ENCODE results near the gene ZNF160.
"Not testable (repeated sequence)": the region's sequence is repeated elsewhere in the genome, so short reads cannot be mapped to it uniquely, and the experiment has no call there.

ZNF160 gene

DNA sequence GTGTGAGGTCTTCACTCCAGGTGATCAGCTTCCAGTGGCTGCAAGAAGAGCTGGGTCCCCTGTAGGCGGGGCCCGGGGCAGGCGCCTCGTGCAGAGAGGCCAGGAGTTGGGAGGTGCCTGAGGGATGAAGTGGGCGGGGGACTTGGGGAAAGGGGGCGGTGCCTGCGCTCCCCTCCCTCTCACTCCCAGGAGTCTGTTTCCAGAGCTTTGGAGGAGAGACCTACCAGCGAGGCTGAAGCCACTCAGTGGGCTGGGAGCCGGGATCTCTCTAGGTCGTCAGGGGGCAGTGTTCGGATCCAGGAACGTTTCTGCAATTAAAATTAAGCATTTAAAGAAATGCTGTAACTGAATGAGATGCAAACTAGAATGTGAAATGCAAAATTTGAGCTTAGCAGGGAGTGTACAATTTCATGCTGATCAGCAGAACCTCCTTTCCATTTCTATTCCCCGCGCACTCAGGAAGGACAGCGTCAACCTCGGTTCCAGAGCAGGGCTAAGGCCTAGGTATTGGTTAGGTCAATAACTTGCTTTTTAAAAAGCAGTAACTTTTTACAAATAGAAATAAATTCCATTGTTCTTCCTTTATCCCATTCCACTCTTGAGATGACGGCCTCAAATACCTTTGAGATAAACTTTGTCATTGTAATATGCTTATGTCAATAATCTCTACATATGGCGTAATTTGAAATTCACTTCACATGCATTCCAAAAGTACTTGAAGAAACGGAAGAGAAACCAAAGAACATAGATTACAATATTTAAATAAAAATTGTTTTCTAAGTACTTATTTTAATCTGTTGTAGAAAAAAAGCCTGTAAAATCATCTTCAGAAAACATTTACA is 11.6 kb downstream of the ZNF160 start:
- no peak for DNase-seq

DNA sequence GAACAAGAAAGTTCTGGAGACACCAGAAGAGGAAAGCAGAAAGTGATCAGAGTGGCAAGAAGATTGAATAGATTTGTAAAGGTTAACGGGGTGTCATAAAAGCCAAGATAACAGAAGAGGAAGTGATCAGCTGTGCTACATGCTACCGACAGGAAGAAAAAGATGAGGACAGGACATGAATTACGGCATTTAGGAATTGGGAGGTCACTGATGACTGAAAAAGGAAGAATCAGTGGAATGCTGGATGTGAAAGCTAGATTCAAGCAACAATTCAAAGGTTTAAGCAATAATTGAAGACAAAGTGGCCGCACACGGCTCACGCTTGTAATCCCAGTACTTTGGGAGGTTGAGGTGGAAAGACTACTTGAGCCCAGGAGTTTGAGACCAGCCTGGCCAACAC is 15.1 kb downstream of the ZNF160 start:
- DNase-seq = no peak

DNA sequence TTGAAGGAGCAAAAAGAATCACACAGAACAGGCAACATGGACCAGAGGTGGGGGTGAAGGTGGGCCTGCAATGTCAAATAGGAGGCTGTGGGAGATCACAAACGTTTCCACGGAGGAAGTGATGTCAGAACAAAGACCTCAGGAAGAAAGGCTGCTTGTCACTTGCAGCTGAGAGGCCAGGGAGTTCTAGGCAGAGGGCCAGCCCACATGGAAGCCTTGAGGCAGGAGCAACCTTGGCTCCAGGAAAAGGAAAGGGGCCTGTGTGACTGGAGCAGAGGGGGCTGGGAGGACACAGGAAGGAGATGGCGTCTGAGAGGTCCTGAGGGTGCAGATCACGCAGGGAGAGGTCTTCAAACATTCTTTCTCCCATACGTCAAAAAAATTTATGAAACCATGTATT is 16.3 kb downstream of the ZNF160 start:
- DNase-seq = no peak

DNA sequence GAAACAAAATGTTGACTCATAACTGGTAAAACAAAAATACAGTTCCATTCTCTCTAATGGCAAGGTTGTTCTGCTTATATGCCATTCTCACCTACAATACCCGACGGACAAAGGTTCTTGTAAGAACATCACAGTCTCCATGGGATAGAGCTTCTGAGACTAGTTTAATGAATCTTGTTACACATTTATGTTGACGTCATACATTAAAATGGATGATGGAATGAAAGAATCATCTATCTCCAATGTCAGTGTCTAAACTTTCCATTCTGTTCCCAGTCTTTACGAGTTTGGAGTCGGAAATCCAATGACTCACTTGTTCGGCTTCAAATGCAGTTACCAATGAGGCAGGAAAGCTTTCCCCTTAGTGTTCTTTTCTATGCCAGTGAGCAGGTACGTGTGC is 17.7 kb downstream of the ZNF160 start:
- DNase-seq = no peak

DNA sequence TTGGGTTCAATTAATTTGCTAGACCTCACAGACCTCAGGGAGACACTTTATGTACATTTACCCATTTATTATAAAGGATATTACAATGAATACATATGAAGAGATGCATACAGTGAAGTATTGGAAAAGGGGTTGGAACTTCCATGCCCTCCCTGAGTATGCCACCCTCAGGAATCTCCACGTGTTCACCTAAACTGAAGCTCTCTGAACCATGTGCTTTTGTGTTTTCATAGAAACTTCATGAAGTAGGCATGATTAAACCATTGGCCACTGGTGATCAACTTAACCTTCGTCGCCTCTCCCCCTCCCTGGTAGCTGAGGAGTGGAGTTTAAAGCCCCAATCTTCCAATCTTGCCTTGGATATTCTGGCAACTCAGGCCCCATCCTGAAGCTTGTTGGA is 20.3 kb downstream of the ZNF160 start:
- DNase-seq = no peak

DNA sequence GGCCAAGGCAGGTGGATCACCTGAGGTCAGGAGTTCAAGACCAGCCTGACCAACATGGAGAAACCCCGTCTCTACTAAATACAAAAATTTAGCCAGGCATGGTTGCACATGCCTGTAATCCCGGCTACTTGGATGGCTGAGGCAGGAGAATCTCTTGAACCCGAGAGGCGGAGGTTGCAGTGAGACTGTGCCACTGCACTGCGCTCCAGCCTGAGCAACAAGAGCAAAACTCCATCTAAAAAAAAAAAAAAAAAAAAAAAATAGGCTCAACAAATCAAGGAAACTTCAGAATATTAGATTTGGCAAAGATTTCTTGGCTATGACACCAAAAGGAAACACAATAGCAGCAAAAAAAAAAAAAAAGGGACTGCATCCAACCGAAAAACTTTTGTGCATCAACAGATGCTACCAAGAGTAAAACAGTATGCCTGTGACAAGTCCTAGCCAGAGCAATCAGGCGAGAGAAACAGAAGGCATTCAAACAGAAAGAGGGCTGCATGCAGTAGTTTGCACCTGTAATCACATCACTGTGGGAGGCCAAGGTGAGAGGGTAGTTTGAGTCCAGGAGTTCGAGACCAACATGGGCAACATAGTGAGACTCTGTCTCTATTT is 23.8 kb downstream of the ZNF160 start:
- no peak for DNase-seq

DNA sequence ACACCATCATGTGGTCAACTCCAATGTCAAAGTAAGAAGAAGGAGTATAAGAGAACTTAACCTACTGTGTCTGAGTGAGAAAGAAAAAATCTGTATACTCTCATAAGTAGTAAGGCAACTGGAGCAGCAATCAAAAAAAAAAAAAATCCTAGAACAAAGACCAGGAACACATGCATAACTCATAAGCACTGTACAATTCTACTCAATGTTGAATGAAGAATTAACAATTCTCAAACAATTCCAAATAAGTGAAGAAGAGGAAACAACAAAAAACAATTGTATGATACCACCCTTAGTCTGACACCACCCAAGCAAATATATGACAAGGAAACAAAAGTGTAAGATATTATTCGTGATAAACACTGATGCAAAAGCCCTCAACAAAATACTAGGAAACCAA is 24.6 kb downstream of the ZNF160 start:
- DNase-seq = no peak

DNA sequence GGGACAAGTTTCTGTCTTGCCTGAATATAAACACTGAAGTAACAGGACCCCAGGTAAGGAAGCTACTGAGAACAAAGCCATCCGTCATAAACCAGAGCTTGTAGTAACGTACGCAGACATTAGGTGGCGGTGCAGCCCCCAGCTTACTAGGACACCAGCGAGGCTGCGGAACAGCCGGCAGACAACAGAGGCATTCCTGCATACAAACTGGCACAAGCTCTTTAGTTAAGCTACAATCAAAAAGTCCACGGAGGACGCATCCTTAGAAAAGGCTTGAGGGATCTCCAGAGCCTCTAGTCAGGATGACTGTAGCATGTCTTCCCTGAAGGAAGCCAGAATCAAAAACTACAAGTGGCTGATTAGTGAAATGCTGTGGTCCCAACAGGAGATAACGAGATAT is 26.2 kb downstream of the ZNF160 start:
- no peak for DNase-seq

DNA sequence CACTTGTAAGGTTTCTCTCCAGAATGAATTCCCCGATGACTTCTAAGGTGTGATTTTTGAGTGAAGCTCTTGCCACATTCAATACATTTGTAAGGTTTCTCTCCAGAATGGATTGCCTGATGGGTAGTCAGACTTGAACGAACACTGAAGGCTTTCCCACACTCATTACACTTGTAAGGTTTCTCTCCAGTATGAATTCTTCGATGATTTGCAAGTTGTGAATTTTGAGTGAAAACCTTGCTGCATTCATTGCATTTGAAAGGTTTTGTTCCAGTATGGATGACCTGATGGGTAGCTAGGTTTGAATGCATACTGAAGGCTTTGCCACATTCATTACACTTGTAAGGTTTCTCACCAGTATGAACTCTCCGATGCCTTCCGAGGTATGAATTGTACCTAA is 34.4 kb downstream of the ZNF160 start:
- DNase-seq = no peak

DNA sequence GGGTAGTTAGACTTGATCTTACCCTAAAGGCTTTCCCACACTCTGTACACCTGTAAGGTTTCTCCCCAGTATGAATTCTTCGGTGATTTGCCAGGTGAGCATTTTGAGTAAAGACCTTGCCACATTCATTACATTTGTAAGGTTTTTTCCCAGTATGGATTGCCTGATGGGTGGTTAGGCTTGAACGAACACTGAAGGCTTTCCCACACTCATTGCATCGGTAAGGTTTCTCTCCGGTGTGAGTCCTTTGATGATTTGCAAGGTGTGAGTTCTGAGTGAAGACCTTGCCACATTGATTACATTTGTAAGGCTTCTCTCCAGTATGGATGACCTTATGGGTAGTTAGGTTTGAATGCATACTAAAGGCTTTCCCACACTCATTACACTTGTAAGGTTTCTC is 35.0 kb downstream of the ZNF160 start:
- no peak for DNase-seq

DNA sequence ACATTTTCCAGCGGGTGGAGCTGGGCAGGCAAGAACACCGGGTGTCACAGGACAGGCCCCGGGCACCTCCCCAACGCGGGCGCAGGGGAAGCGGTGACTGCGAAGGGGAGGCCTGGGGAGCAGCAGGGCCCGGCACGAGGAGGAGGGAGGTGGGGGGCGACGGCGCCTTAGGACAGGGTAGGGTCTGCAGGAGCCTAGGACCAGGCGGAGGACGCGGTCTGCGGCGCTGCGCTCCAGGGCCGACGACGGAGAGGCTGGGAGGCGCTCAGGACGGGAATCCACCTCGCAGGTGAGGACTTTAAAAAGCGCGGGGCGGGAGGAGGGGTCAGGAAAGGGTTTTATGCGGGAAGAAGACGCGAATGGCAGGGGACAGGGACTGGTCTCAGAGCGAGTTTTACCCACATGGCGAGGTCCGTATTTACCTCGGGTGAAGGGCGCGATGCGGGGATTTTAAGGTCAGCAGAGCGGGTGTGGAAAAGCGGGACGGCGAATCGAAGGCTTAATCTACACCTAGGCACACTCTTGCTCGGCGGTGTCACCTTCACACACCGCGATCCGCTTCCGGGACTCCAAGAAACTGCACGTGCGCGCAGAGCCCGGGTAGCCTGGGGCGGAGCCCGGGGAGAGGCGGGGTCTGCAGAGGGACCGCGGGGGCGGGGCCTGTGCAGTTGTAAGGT is 45.2 kb downstream of the ZNF160 start:
- DNase-seq = peak; percentile 30

DNA sequence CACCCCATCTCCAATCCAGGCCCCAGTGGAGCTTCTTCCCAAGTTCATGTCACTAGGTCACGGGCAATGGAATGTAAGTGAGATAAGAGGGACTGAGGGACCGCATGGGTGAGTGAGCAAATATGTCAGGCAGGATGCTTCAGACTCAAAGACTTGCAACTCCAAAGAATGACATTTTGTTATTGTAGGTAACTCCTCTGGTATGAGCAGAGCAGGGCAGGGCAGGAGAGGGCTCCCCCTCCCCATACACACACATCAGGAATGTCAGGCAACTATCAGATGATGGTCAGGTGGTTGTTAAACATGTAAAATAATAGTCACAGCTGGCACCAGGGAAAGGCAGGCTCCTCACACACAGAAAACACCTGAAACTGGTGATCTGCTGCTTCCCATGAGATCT is 48.1 kb downstream of the ZNF160 start:
- no peak for DNase-seq

DNA sequence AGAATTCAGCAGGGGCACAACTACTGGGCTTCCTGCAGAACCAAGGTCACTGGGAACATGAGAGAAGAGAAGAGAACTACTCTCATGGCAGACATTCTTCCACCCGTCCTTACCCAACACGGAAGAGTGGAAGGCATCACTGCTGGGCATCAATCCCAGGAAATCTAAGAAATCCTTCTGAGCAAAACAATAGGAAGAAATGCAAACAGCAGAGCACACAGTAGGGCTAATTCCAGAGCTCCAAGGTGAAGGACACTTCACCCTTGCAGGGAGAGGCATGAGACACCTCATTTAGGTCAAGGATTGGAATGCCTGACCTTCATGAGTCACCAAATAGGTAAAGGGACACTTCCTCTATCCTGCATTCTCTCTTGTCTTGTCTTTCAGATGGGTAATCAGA is 55.8 kb downstream of the ZNF160 start:
- DNase-seq = no peak

DNA sequence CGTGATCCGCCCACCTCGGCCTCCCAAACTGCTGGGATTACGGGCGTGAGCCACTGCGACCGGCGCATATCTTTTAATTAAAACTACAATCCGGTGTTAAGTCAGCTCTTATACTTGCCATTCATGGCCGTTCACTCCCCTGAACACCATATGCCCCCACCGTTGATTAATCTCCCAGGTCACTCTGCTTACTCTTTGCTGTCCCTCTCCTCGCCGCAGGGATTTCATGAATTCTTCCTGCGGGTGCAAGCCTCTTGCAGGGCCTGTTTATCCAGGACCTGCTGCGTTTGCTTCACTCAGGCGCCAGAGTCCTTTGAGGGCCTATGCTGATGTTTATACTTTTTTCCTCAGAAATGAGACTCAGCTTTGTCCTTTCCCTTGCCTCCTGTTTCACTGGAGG is 57.7 kb downstream of the ZNF160 start:
- DNase-seq = no peak

DNA sequence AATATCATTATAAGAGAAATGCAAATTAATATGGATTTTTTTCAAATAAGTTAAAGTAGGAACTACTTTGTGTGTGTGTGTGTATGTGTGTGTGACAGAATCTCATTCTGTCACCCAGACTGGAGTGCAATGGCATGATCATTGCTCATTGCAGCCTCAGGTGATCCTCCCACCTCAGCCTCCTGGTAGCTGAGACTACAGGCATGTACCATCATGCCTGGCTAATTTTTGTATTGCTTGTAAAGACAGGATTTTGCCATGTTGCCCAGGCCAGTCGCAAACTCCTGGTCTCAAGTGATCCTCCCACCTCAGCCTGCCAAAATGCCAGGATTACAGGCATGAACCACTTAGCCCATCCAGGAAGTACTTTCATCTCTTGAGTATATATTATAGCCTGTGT is 61.9 kb downstream of the ZNF160 start:
- DNase-seq = no peak

DNA sequence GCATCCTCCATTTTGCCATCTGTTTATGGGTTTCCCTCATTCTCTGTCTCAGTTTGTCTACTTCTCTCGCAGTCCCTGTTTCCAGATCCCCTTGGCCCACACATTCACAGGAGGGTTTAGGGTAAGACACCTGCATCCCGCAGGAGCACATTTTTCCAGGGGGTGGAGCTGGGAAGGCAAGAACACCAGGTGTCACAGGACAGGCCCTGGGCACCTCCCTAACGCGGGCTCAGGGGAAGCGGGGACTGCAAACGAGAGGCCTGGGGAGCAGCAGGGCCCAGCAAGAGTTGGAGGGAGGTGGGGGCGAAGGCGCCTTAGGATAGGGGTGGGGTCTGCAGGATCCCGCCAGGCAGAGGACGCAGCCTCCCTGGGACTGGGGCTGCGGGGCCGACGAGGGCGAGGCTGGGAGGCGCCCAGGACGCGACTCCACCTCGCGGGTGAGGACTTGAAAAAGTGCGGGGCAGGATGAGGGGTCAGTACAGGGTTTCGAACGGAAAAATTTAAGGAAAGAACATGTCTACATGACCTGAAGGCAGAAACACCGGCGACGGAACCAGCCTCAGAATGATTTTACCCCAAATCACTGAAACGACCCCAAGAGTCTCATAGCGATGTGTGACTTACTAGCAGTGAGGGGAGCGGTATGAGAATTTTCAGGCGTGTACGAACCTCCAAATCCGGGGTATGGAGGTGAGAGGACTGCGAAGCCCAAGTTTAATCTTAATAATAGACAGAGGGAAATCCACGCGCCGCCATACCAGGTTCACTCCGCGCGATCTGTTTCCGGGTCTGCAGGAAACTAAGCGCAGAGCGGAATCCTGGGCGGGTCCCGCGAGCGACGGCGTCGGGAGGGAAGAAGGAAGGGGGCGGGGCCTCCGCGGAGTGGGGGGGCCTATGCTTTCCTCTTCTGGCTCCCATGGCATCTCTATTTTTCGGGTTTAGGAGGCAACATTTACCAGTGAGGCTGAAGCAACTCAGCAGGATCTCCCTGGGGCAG is 65.8 kb downstream of the ZNF160 start:
- DNase-seq = no peak

DNA sequence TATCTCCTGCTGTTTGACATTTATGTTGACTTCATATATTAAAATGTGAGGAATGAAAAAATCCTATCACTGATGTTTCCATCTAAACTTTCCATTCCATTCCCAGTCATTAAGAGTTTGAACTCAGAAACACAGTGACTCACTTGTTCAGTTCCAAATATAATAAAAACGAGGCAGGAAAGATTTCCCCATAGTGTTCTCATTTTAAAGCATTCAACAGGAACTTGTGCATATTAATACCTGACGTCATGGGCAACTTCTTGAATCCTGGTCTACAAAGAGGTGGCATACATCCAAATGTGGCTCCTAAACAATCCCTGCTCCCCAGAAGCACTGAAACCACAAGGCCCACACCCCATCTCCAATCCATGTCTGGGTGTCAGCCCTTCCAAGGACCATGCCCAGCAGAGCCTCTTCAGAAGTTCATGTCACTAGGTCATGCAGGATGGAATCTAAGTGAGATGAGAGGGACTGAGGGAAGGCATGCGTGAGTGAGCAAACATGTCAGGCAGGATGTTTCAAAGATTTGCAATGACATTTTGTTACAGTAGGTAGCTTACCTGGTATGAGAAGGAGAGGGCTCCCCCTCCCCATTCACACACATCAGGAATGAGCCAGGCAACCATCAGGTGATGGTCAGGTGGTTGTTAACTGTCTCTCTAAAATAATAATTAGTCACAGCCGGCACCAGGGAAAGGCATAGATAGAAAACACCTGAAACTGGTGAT is 68.1 kb downstream of the ZNF160 start:
- DNase-seq = no peak

DNA sequence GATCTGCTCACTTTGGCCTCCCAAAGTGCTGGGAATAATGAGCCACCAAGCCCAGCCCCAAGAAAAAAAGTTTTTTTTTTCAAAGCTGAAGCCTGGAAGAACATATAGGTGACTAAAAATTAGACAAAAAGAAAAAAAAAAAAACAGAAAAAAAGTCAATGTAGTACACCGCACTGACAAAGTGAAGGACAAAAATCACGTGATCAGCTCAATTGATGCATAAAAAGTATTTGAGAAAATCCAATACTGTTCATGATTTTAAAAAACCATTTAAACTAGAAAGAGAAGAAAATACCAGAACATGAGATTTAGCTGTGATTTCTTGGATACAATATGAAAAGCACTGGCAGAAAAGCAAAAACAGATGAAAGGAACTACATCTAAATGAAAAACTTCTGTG is 69.2 kb downstream of the ZNF160 start:
- DNase-seq = no peak

DNA sequence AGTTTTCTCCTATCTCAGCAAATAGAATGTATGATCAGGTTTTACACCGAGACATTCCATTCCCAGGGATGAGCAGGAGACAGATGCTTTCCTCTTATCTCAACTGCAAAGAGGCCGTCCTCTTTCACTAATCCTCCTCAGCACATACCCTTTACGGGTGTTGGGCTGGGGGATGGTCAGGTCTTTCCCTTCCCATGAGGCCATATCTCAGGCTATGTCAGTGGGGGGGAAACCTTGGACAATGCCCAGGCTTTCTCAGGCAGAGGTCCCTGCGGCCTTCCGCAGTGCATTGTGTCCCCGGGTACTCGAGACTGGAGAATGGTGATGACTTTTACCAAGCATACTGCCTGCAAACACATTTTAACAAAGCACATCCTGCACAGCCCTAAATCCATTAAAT is 74.9 kb downstream of the ZNF160 start:
- DNase-seq = not testable (repeated sequence)

DNA sequence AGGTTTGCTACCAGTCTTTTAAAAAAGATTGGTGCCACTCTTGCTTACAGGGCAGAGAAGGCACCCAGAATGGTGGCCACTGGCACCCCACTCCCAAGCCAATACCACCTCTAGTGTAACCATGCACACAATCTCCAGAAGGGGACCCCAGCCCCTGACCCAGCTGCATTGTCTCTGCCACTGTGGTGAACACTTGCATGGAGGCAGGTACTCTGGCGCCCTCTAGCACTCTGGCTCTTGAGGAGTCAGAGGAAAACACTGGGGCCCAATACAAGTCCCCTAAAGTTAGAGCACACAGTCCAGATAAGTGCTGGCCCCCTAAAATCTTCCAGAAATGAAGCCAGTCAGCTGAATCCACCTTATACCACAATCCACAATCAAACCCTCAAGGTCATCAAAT is 83.5 kb downstream of the ZNF160 start:
- no peak for DNase-seq

Measured in NCI-H2029 treated with DMSO at 0.1 percent for 48 hours (cell line).